HepG2 (cell line): Measurements from ENCODE around the gene CD72. TPM values are rescaled to one million over a fixed set of nuclear protein-coding genes. Genes with fewer than 3 reads are reported as not detected.

ENCODE experiments used
- ARNT2 ChIP-seq: sonication (generic); formaldehyde crosslinking; IDR thresholded peaks from 2 replicates; pipeline ENCODE4 v1.8.0; 2022; ENCODE audit warnings: mild to moderate bottlenecking, low read depth, missing genetic modification reagents, moderate library complexity
- CENPT ChIP-seq: sonication (generic); formaldehyde crosslinking; IDR thresholded peaks from 2 replicates; pipeline ENCODE4 v1.8.0; 2022; ENCODE audit warnings: low read depth, mild to moderate bottlenecking, moderate library complexity, missing genetic modification reagents
- DNMT1 ChIP-seq: sonication (generic); formaldehyde crosslinking; IDR thresholded peaks from 2 replicates; pipeline ENCODE4 v1.5.1; 2020; ENCODE audit warnings: mild to moderate bottlenecking, missing genetic modification reagents
- HMGA1 ChIP-seq: sonication (generic); formaldehyde crosslinking; conservative IDR thresholded peaks from 2 replicates; pipeline ENCODE4 v1.4.0; 2020; ENCODE audit warnings: missing genetic modification reagents
- KDM5A ChIP-seq: fragments of 200-600 bp; sonication (generic); IDR thresholded peaks from 2 replicates; pipeline ENCODE4 v1.7.0; 2018; ENCODE audit warnings: antibody characterized with exemption, mild to moderate bottlenecking, low read length, borderline replicate concordance
- NRL ChIP-seq: sonication (generic); formaldehyde crosslinking; IDR thresholded peaks from 2 replicates; pipeline ENCODE4 v1.5.0; 2020; ENCODE audit warnings: missing genetic modification reagents, mild to moderate bottlenecking, moderate library complexity, borderline replicate concordance
- PHF5A ChIP-seq: IDR thresholded peaks from one replicate; pipeline ENCODE4 v1.6.1; 2018; ENCODE audit warnings: low read depth, missing genetic modification reagents; ENCODE audit not compliant: unreplicated experiment
- SIN3B ChIP-seq: fragments of 150-350 bp; IDR thresholded peaks from 2 replicates; pipeline ENCODE4 v1.6.1; 2014; ENCODE audit warnings: low read length
- SMYD3 ChIP-seq: sonication (generic); formaldehyde crosslinking; IDR thresholded peaks from 2 replicates; pipeline ENCODE4 v1.8.1; 2023; ENCODE audit warnings: mild to moderate bottlenecking, missing genetic modification reagents
- SP4 ChIP-seq: sonication (generic); formaldehyde crosslinking; IDR thresholded peaks from 2 replicates; pipeline ENCODE4 v1.8.1; 2023; ENCODE audit warnings: mild to moderate bottlenecking, missing genetic modification reagents
- SPEN ChIP-seq: sonication (generic); formaldehyde crosslinking; IDR thresholded peaks from 2 replicates; pipeline ENCODE4 v1.5.1; 2020; ENCODE audit warnings: low read depth, mild to moderate bottlenecking, missing genetic modification reagents
- UBTF ChIP-seq: sonication (generic); formaldehyde crosslinking; IDR thresholded peaks from 2 replicates; pipeline ENCODE4 v1.4.0; 2020; ENCODE audit warnings: mild to moderate bottlenecking, missing genetic modification reagents
- ZNF121 ChIP-seq: sonication (generic); formaldehyde crosslinking; IDR thresholded peaks from 2 replicates; pipeline ENCODE4 v1.5.0; 2020; ENCODE audit warnings: mild to moderate bottlenecking, missing genetic modification reagents
- ZNF180 ChIP-seq: sonication (generic); formaldehyde crosslinking; IDR thresholded peaks from 2 replicates; pipeline ENCODE4 v1.4.0; 2020; ENCODE audit warnings: low read depth, missing genetic modification reagents, borderline replicate concordance
- ZNF225 ChIP-seq: sonication (generic); formaldehyde crosslinking; IDR thresholded peaks from 2 replicates; pipeline ENCODE4 v1.4.0; 2020; ENCODE audit warnings: mild to moderate bottlenecking, missing genetic modification reagents
- ZNF800 ChIP-seq: sonication (generic); formaldehyde crosslinking; IDR thresholded peaks from 2 replicates; pipeline ENCODE4 v1.4.0; 2020; ENCODE audit warnings: missing genetic modification reagents
- ZNF883 ChIP-seq: sonication (generic); formaldehyde crosslinking; IDR thresholded peaks from 2 replicates; pipeline ENCODE4 v1.5.1; 2020; ENCODE audit warnings: mild to moderate bottlenecking, missing genetic modification reagents; ENCODE audit errors: not compliant biosample characterization
- polyA plus RNA-seq, 8 experiments: library from polyadenylated mRNA; depleted of rRNA in 3 of 8; stranded (reverse) in 7 of 8; unstranded in 1 of 8; fragments of >200 nt; fragmentation: Illumina TruSeq in 4 of 8; extraction: Trizol in 4 of 8; gene quantifications; 2 replicates each; pipeline versions ENCODE4 v1.2.1 to v1.2.3, GENCODE V29; 2011 to 2016; ENCODE audit warnings: low read depth in 4 of 8, missing spikeins in 1 of 8, mixed read lengths in 1 of 8; ENCODE audit not compliant: insufficient read depth in 1 of 8
- total RNA-seq, 5 experiments: library from RNA; depleted of rRNA; stranded (reverse); fragments of >200 nt; fragmentation: Illumina TruSeq; extraction: Trizol; gene quantifications; 2 replicates each; pipeline ENCODE4 v1.2.3, GENCODE V29; 2016; ENCODE audit warnings: low read depth in 1 of 5
- TF ChIP-seq, protein P1 (sequence below): sonication (generic); formaldehyde crosslinking; IDR thresholded peaks from 2 replicates; pipeline ENCODE4 v1.8.0; 2022; ENCODE audit warnings: mild to moderate bottlenecking, missing genetic modification reagents; ENCODE audit not compliant: insufficient replicate concordance
- TF ChIP-seq, protein P2 (sequence below): sonication (generic); formaldehyde crosslinking; conservative IDR thresholded peaks from 2 replicates; pipeline ENCODE4 v1.8.0; 2022; ENCODE audit warnings: mild to moderate bottlenecking, moderate library complexity, missing genetic modification reagents
- TF ChIP-seq, protein P3 (sequence below): IDR thresholded peaks from 2 replicates; pipeline ENCODE4 v1.6.1; 2016; ENCODE audit warnings: missing genetic modification reagents, missing compliant biosample characterization

Gene CD72
- total and polyA plus RNA-seq, 2 of the 13 experiments (the other 11 are each of a cell fraction or from before 2014, with no cell fraction given) = 0.18 to 1.1 TPM

DNA sequence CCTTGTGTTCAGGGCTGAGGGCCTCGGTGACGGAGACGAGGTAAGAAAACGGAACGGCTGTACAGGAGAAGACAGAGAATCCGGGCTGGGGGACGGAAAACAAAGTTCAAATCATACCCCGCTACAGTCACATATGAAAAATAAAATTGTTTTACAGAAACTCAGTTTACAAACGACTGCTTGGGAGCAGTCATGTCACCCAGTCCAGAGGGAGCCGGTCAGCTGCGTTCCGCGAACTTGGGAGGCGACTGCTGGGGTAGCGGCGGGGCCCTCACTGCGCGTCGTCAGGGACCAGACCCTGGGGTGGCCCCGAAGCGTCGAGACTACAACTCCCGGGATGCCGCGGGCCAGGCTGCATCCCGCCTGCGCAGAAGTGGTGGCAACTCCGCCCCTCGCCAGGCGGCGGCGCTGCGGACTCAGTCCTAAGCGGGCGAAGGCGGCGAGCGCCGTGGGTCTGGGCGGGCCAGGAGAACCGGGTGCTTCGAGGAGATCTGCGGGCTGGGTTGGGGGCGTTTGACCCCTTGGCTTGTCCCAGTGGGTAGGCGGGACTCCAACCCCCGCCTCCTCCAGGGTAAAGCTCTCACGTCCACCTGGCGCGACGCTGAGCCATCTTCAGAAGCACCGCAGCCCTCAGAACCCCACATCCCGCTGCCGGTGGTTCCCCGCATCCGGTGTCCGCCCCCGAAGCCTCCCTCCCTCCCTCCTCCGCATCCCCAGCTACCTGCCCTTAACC is 28.5 kb upstream of the CD72 start (continued):
- TF ChIP-seq UBTF (CRISPR knock-in tag) (peak; percentile 75), PHF5A (CRISPR knock-in tag) (no peak), SMYD3 (CRISPR knock-in tag) (no peak), NRL (CRISPR knock-in tag) (0 out of 2 replicates have a peak, but pooled peaks have one; percentile 45), HMGA1 (CRISPR knock-in tag) (no peak), SIN3B (0 out of 2 replicates have a peak, but pooled peaks have one; percentile 14), ZNF121 (CRISPR knock-in tag) (no peak), SP4 (CRISPR knock-in tag) (0 out of 2 replicates have a peak, but pooled peaks have one; percentile 22), ZNF225 (CRISPR knock-in tag) (peak; percentile 15; the same call in 1 of the 2 replicates), CENPT (CRISPR knock-in tag) (0 out of 2 replicates have a peak, but pooled peaks have one; percentile 72), DNMT1 (CRISPR knock-in tag) (0 out of 2 replicates have a peak, but pooled peaks have one; percentile 32), ZNF883 (CRISPR knock-in tag) (no peak), SPEN (CRISPR knock-in tag) (peak; percentile 52), ZNF800 (CRISPR knock-in tag) (peak; percentile 11; the same call in 1 of the 2 replicates), ARNT2 (CRISPR knock-in tag) (0 out of 2 replicates have a peak, but pooled peaks have one; percentile 33), KDM5A (peak; percentile 77), ZNF180 (CRISPR knock-in tag) (no peak)
- TF ChIP-seq, protein P1, sequence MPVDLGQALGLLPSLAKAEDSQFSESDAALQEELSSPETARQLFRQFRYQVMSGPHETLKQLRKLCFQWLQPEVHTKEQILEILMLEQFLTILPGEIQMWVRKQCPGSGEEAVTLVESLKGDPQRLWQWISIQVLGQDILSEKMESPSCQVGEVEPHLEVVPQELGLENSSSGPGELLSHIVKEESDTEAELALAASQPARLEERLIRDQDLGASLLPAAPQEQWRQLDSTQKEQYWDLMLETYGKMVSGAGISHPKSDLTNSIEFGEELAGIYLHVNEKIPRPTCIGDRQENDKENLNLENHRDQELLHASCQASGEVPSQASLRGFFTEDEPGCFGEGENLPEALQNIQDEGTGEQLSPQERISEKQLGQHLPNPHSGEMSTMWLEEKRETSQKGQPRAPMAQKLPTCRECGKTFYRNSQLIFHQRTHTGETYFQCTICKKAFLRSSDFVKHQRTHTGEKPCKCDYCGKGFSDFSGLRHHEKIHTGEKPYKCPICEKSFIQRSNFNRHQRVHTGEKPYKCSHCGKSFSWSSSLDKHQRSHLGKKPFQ (CRISPR knock-in tag) = peak; percentile 31
- TF ChIP-seq, protein P2, sequence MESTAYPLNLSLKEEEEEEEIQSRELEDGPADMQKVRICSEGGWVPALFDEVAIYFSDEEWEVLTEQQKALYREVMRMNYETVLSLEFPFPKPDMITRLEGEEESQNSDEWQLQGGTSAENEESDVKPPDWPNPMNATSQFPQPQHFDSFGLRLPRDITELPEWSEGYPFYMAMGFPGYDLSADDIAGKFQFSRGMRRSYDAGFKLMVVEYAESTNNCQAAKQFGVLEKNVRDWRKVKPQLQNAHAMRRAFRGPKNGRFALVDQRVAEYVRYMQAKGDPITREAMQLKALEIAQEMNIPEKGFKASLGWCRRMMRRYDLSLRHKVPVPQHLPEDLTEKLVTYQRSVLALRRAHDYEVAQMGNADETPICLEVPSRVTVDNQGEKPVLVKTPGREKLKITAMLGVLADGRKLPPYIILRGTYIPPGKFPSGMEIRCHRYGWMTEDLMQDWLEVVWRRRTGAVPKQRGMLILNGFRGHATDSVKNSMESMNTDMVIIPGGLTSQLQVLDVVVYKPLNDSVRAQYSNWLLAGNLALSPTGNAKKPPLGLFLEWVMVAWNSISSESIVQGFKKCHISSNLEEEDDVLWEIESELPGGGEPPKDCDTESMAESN (CRISPR knock-in tag) = peak; percentile 69; the same call in 1 of the 2 replicates
- TF ChIP-seq, protein P3, sequence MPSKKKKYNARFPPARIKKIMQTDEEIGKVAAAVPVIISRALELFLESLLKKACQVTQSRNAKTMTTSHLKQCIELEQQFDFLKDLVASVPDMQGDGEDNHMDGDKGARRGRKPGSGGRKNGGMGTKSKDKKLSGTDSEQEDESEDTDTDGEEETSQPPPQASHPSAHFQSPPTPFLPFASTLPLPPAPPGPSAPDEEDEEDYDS (CRISPR knock-in tag) = 0 out of 2 replicates have a peak, but pooled peaks have one; percentile 49
